SU-DHL-6 (cell line): Measurements from ENCODE around the gene KCNF1.

Source experiments
- H2AFZ ChIP-seq: fragments of 200-600 bp; sonication (generic); 2 replicates; pipeline ENCODE4 v1.6.1; 2014; ENCODE audit warnings: low read depth, mild to moderate bottlenecking, moderate library complexity, mixed read lengths, antibody characterized with exemption, low read length; ENCODE audit not compliant: severe bottlenecking
- H3F3A ChIP-seq: fragments of 200-600 bp; shearing (Covaris generic); 2 replicates; pipeline ENCODE4 v1.6.0; 2016; ENCODE audit warnings: antibody characterized with exemption, mild to moderate bottlenecking; ENCODE audit not compliant: insufficient read depth
- H3K27ac ChIP-seq: fragments of 200-600 bp; sonication (generic); 2 replicates; pipeline ENCODE4 v1.5.1; 2016; ENCODE audit warnings: low read depth, mild to moderate bottlenecking, low read length, moderate library complexity, mixed read lengths
- H3K27me3 ChIP-seq: fragments of 200-600 bp; sonication (generic), shearing (Covaris generic); 2 replicates; pipeline ENCODE4 v1.6.0; 2014; ENCODE audit warnings: mild to moderate bottlenecking, low read length
- H3K36me3 ChIP-seq: fragments of 200-600 bp; sonication (generic); 2 replicates; pipeline ENCODE4 v1.6.1; 2014; ENCODE audit warnings: mild to moderate bottlenecking, low read length, mixed read lengths
- H3K4me2 ChIP-seq: fragments of 300-600, 200-600 bp; shearing (Covaris generic), sonication (generic); 2 replicates; pipeline ENCODE4 v1.6.0; 2014; ENCODE audit warnings: low read length, low read depth, mild to moderate bottlenecking; ENCODE audit not compliant: poor library complexity, severe bottlenecking
- H3K4me3 ChIP-seq: fragments of 200-600 bp; sonication (generic); 2 replicates; pipeline ENCODE4 v1.5.1; 2014; ENCODE audit warnings: antibody characterized with exemption, low read length, mild to moderate bottlenecking, mixed read lengths; ENCODE audit not compliant: insufficient read depth, poor library complexity, severe bottlenecking
- H3K79me2 ChIP-seq: fragments of 200-600 bp; sonication (generic); 2 replicates; pipeline ENCODE4 v1.6.1; 2014; ENCODE audit warnings: mild to moderate bottlenecking, low read length, moderate library complexity; ENCODE audit not compliant: insufficient read depth
- H3K9ac ChIP-seq: fragments of 200-600 bp; sonication (generic); 2 replicates; pipeline ENCODE4 v1.7.0; 2014; ENCODE audit warnings: mild to moderate bottlenecking, low read length
- H3K9me2 ChIP-seq: fragments of 200-600 bp; sonication (generic); replicated peaks from 2 replicates; pipeline ENCODE4 v1.6.1; 2014; ENCODE audit warnings: low read length; ENCODE audit not compliant: insufficient read depth
- H3K9me3 ChIP-seq: fragments of 200-600 bp; sonication (generic); 2 replicates; pipeline ENCODE4 v1.6.1; 2014; ENCODE audit warnings: low read length, mixed read lengths; ENCODE audit not compliant: insufficient read depth
- H4K20me1 ChIP-seq: fragments of 200-600 bp; sonication (generic); 2 replicates; pipeline ENCODE4 v1.6.1; 2014; ENCODE audit warnings: low read depth, mild to moderate bottlenecking, antibody characterized with exemption, low read length, moderate library complexity, mixed read lengths
- EZH2phosphoT487 ChIP-seq: fragments of 200-600 bp; sonication (generic), shearing (Covaris generic); conservative IDR thresholded peaks from 2 replicates; pipeline ENCODE4 v1.6.1; 2018; ENCODE audit warnings: mild to moderate bottlenecking, antibody characterized with exemption, low read length, moderate library complexity, mixed read lengths
- TF ChIP-seq, protein P1 (sequence below): fragments of 200-600 bp; sonication (generic); IDR thresholded peaks from one replicate; pipeline ENCODE4 v1.5.1; 2017; ENCODE audit warnings: antibody characterized with exemption, mild to moderate bottlenecking, low read length, moderate library complexity; ENCODE audit not compliant: insufficient read depth, poor library complexity, severe bottlenecking

Gene KCNF1

DNA sequence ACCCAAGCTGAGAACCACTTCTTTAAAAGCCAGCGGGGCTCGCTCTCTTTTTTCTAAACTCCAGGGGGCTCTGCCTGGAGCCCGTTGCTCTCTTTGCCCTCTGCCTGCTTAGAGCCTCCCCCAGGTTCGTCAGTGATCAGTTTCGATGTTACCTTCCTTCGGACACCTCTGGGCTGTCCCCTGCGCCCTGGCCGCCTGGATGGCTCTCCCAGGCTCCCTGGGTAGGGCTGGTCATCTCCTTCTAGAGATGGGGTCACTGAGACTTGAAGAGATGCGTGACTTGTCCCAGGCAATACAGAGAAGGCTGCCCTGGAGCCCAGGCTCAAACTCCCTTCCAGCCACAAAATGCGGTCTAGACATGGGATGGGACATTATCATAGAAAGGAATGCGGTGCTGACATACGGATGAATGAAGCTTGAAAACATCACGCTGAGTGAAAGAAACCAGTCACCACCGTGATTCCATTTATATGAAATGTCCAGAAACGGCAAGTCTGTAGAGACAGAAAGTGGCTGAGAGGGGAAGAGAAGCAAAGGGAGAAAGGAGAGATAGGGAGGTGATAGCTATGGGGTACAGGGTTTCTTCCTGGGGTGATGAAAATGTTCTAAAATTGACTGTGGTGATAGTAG is 14.6 kb downstream of the KCNF1 start:
- Histone ChIP-seq H3K4me2 (no peak overlapping the region), H3K9me3 (no peaks in the 10 kb centered on the region), H3K36me3 (no peaks in the 10 kb centered on the region), H3K27ac (no peak overlapping the region), H3F3A (no peaks in the 10 kb centered on the region), H3K4me3 (no peak overlapping the region), H3K9me2 (no peaks in the 10 kb centered on the region), H2AFZ (no peak overlapping the region), H3K9ac (no peak overlapping the region), H3K79me2 (no peaks in the 10 kb centered on the region), H4K20me1 (no peaks in the 10 kb centered on the region), H3K27me3 (no peaks in the 10 kb centered on the region; the same call in 1 of the 2 replicates)
- no peak for TF ChIP-seq EZH2phosphoT487
- TF ChIP-seq, protein P1, sequence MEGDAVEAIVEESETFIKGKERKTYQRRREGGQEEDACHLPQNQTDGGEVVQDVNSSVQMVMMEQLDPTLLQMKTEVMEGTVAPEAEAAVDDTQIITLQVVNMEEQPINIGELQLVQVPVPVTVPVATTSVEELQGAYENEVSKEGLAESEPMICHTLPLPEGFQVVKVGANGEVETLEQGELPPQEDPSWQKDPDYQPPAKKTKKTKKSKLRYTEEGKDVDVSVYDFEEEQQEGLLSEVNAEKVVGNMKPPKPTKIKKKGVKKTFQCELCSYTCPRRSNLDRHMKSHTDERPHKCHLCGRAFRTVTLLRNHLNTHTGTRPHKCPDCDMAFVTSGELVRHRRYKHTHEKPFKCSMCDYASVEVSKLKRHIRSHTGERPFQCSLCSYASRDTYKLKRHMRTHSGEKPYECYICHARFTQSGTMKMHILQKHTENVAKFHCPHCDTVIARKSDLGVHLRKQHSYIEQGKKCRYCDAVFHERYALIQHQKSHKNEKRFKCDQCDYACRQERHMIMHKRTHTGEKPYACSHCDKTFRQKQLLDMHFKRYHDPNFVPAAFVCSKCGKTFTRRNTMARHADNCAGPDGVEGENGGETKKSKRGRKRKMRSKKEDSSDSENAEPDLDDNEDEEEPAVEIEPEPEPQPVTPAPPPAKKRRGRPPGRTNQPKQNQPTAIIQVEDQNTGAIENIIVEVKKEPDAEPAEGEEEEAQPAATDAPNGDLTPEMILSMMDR, result no peak

DNA sequence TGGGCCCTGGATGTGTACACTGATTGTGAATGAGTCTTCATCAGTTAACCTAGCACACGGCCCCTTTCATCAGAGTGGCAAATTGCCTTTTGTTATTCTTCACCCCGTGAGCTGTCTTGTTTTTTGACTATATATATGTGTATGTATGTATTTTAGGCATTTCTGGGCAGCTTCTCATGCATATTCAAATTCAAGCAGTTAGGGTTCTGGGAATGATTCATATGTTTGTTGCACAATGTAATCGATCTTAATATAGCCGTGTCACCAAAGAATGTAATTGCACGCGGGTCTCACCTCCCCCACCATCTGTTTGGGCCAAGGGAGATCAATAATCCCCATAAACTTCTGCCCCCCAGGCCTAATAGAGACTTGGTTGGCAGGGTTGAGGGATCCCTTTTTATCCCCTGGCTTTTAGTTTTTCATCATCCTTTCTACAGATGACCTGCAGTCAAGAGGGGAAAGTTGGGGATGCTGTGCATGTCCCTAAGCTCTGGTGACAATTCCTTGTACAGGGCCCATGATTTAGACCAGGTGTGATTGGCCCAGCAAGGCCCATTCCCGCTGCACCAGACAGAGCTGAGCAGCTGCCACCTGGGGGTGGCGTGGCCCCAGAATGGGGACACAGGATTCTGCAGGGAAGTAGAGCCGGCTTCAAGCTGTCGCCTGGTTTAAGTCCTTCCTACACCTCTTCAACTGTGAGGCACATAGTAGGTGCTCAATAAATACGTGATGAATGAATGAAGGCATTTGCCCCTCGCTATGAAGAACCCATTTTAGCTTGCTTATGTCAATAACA is 19.2 kb downstream of the KCNF1 start:
- H3K27ac ChIP-seq, result no peak overlapping the region
- TF ChIP-seq, protein P1, result no peak
- no peak for TF ChIP-seq EZH2phosphoT487

DNA sequence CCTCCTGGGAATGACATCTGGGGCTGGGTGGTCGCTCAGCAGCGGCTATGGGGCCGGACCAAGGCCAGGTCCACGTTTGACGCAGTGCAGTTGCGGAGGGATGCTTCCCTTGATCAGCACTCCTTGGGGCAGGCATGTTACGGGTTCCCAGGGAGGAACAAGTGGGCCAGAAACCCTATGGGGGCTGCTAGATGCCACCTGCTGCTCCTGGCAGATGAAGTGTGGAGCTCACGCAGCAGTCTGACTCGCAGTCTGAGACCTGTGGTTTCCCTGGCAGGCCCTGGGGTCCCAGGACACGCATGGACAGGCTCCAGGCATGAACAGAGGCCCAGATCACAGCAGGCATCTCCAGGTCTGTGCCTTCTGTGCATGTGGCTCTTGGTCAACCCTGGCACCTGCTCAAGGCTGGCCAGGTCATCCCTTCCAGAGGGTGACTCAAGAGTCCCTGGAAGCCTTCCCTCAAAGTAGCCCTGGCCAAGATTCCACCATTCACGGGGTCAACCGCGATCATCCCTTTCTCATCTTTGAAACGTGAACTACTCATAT is 20.0 kb downstream of the KCNF1 start:
- no peak overlapping the region for H3K4me2 ChIP-seq
- H3K9ac ChIP-seq, result no peak overlapping the region
- TF ChIP-seq, protein P1, result no peak
- no peak for TF ChIP-seq EZH2phosphoT487
- no peaks in the 10 kb centered on the region for H3K79me2 ChIP-seq
- H3K4me3 ChIP-seq, result no peak overlapping the region
- no peaks in the 10 kb centered on the region for H3F3A ChIP-seq
- no peaks in the 10 kb centered on the region; the same call in 1 of the 2 replicates for H3K27me3 ChIP-seq
- no peaks in the 10 kb centered on the region for H3K36me3 ChIP-seq
- H3K9me2 ChIP-seq, result no peaks in the 10 kb centered on the region
- no peak overlapping the region for H2AFZ ChIP-seq
- no peaks in the 10 kb centered on the region for H4K20me1 ChIP-seq
- no peaks in the 10 kb centered on the region for H3K9me3 ChIP-seq
- H3K27ac ChIP-seq, result no peak overlapping the region

More for the DNA sequence above, 19.2 kb downstream of the KCNF1 start:
- no peaks in the 10 kb centered on the region; the same call in 1 of the 2 replicates for H3K27me3 ChIP-seq
- H2AFZ ChIP-seq, result no peak overlapping the region
- no peaks in the 10 kb centered on the region for H3K9me3 ChIP-seq
- no peak overlapping the region for H3K9ac ChIP-seq
- no peaks in the 10 kb centered on the region for H4K20me1 ChIP-seq
- H3K36me3 ChIP-seq, result no peaks in the 10 kb centered on the region
- no peak overlapping the region for H3K4me2 ChIP-seq
- no peak overlapping the region for H3K4me3 ChIP-seq
- H3K79me2 ChIP-seq, result no peaks in the 10 kb centered on the region
- H3K9me2 ChIP-seq, result no peaks in the 10 kb centered on the region
- H3F3A ChIP-seq, result no peaks in the 10 kb centered on the region
